IMR-90 (cell line): Measurements from ENCODE around the gene UGT1A1. TPM values are rescaled to one million over a fixed set of nuclear protein-coding genes. Genes with fewer than 3 reads are reported as not detected.

Source experiments
- ATAC-seq: fragments of 200-7000 bp; cut with Tn5 transposase; 2 replicates; pipeline ENCODE4 v1.9.1; 2020; ENCODE audit warnings: low read depth, mild to moderate bottlenecking, moderate library complexity
- BruUV-seq: library from RNA; stranded (reverse); fragments of 400-500 nt; replicated peaks from 2 replicates; lab custom pipeline; 2021; lab: Mats Ljungman, UMichigan
- CTCF ChIA-PET: fragments of 300-600 bp; formaldehyde crosslinking; extraction: SDS; loops from one replicate; lab custom pipeline; 2021; ENCODE audit warnings: antibody characterized with exemption; lab: Yijun Ruan, JAX
- POLR2A ChIA-PET: fragments of 300-600 bp; sonication (Branson Sonifier 250); formaldehyde crosslinking; loops from one replicate; lab custom pipeline; 2022; ENCODE audit warnings: antibody characterized with exemption; ENCODE audit not compliant: unreplicated experiment; lab: Charles Lee
- DNase-seq: peaks from one replicate; pipeline ENCODE4 v3.0.0; 2013
- H2AFZ ChIP-seq: replicated peaks from 2 replicates; pipeline ENCODE3; 2013; ENCODE audit warnings: low read length, mild to moderate bottlenecking; ENCODE audit not compliant: poor library complexity
- H2AK5ac ChIP-seq: 2 replicates; pipeline ENCODE4 v1.6.1; 2013; ENCODE audit warnings: low read depth, low read length, inconsistent platforms
- H2AK9ac ChIP-seq: replicated peaks from 2 replicates; pipeline ENCODE3; 2013; ENCODE audit warnings: mild to moderate bottlenecking, low read depth, low read length, moderate library complexity; ENCODE audit not compliant: poor library complexity
- H2BK120ac ChIP-seq: 2 replicates; pipeline ENCODE4 v1.6.1; 2013; ENCODE audit warnings: low read depth, low read length, inconsistent platforms
- H2BK15ac ChIP-seq: 3 replicates; pipeline ENCODE4 v1.6.1; 2013; ENCODE audit warnings: low read depth, low read length, inconsistent platforms
- H2BK20ac ChIP-seq: 2 replicates; pipeline ENCODE4 v1.6.1; 2013; ENCODE audit warnings: low read depth, mild to moderate bottlenecking, inconsistent platforms, low read length, moderate library complexity
- H2BK5ac ChIP-seq: 2 replicates; pipeline ENCODE4 v1.6.1; 2013; ENCODE audit warnings: mild to moderate bottlenecking, low read depth, low read length, inconsistent platforms; ENCODE audit not compliant: poor library complexity, severe bottlenecking
- H3K14ac ChIP-seq: replicated peaks from 2 replicates; pipeline ENCODE4 v1.6.1; 2013; ENCODE audit warnings: low read depth, low read length, inconsistent platforms
- H3K18ac ChIP-seq: 2 replicates; pipeline ENCODE4 v1.6.1; 2013; ENCODE audit warnings: low read depth, low read length, control low read depth
- H3K23ac ChIP-seq: 2 replicates; pipeline ENCODE4 v1.6.1; 2013; ENCODE audit warnings: low read depth, low read length, inconsistent platforms
- H3K27ac ChIP-seq: 2 replicates; pipeline ENCODE4 v1.5.1; 2013; ENCODE audit warnings: mild to moderate bottlenecking, control low read depth, low read length; ENCODE audit not compliant: insufficient read depth
- H3K27me3 ChIP-seq: 2 replicates; pipeline ENCODE4 v1.6.1; 2013; ENCODE audit warnings: low read length; ENCODE audit not compliant: control insufficient read depth, insufficient read depth
- H3K36me3 ChIP-seq: 2 replicates; pipeline ENCODE4 v1.6.1; 2013; ENCODE audit warnings: low read length, mixed read lengths; ENCODE audit not compliant: control insufficient read depth, insufficient read depth
- H3K4ac ChIP-seq: 2 replicates; pipeline ENCODE4 v1.6.1; 2013; ENCODE audit warnings: low read depth, low read length, inconsistent platforms
- H3K4me1 ChIP-seq: 2 replicates; pipeline ENCODE4 v1.6.1; 2013; ENCODE audit warnings: low read length, mixed read lengths; ENCODE audit not compliant: control insufficient read depth, insufficient read depth
- H3K4me2 ChIP-seq: 2 replicates; pipeline ENCODE4 v1.6.1; 2013; ENCODE audit warnings: low read depth, mild to moderate bottlenecking, control low read depth, low read length, moderate library complexity
- H3K4me3 ChIP-seq: 2 replicates; pipeline ENCODE4 v1.5.1; 2013; ENCODE audit warnings: low read depth, mild to moderate bottlenecking, control low read depth, low read length, moderate library complexity; ENCODE audit not compliant: insufficient read depth
- H3K56ac ChIP-seq: 2 replicates; pipeline ENCODE4 v1.6.1; 2013; ENCODE audit warnings: low read length, inconsistent platforms; ENCODE audit not compliant: insufficient read depth; ENCODE audit errors: extremely low read depth
- H3K79me1 ChIP-seq, 2 experiments: 2 replicates each; pipeline ENCODE4 v1.6.1; 2013; ENCODE audit warnings: low read length in 2 of 2, inconsistent platforms in 1 of 2, low read depth in 1 of 2
- H3K9ac ChIP-seq: 2 replicates; pipeline ENCODE4 v1.6.1; 2013; ENCODE audit warnings: low read depth, low read length, control low read depth
- H3K9me1 ChIP-seq: 2 replicates; pipeline ENCODE4 v1.6.1; 2013; ENCODE audit warnings: low read length, inconsistent platforms; ENCODE audit not compliant: insufficient read depth
- H3K9me3 ChIP-seq: 2 replicates; pipeline ENCODE4 v1.6.1; 2013; ENCODE audit warnings: low read length; ENCODE audit not compliant: control insufficient read depth, insufficient read depth
- H4K20me1 ChIP-seq: 2 replicates; pipeline ENCODE4 v1.6.1; 2013; ENCODE audit warnings: low read length, inconsistent platforms; ENCODE audit not compliant: insufficient read depth
- H4K5ac ChIP-seq: 2 replicates; pipeline ENCODE4 v1.6.1; 2013; ENCODE audit warnings: mild to moderate bottlenecking, low read depth, low read length, control low read depth
- H4K8ac ChIP-seq, 2 experiments: 2 replicates each; pipeline ENCODE4 v1.6.1; 2013; ENCODE audit warnings: low read depth in 2 of 2, low read length in 2 of 2, control low read depth in 1 of 2, inconsistent platforms in 1 of 2
- H4K91ac ChIP-seq: 2 replicates; pipeline ENCODE4 v1.6.1; 2013; ENCODE audit warnings: low read depth, low read length, inconsistent platforms; ENCODE audit not compliant: insufficient read depth
- CHD1 ChIP-seq: IDR thresholded peaks from 2 replicates; pipeline ENCODE4 v1.6.1; 2012; ENCODE audit warnings: low read depth, low read length, improper control_type of control experiment
- RCOR1 ChIP-seq: IDR thresholded peaks from 2 replicates; pipeline ENCODE4 v1.6.1; 2012; ENCODE audit warnings: mild to moderate bottlenecking, low read length, improper control_type of control experiment; ENCODE audit not compliant: insufficient replicate concordance
- WGBS, 2 experiments: methylation state at CpG; one replicate each; pipeline versions ENCODE4 v1.1.5 to v1.1.7; 2013; ENCODE audit warnings: missing lambda C conversion rate in 2 of 2; ENCODE audit not compliant: insufficient read length in 1 of 2; ENCODE audit errors: extremely low coverage in 2 of 2; 5-methylcytosine and 5-hydroxymethylcytosine counted together
- dilution Hi-C: fragments of 300-500 bp; cut with HindIII; formaldehyde crosslinking; loops from one replicate; pipeline ENCODE4 v1.14.3; 2018; ENCODE audit warnings: low sequenced_read_pairs; ENCODE audit not compliant: unreplicated experiment
- in situ Hi-C: fragments of 300-500 bp; cut with MboI; formaldehyde crosslinking; loops from 3 replicates; pipeline ENCODE4 v1.14.3; 2019; ENCODE audit warnings: low sequenced_read_pairs, inconsistent platforms, mixed read lengths
- intact Hi-C: fragments of 100-400 bp; cut with micrococcal nuclease; formaldehyde crosslinking; loops from 2 replicates; pipeline ENCODE4 v1.10.0; 2022
- polyA plus RNA-seq, 3 experiments: library from polyadenylated mRNA; depleted of rRNA; stranded (reverse); fragments of >200 nt; gene quantifications; 2 replicates each; pipeline ENCODE4 v1.2.3, GENCODE V29; 2012; ENCODE audit warnings: low replicate concordance in 1 of 3
- total RNA-seq: library from RNA; depleted of rRNA; stranded (reverse); fragments of >200 nt; gene quantifications from 2 replicates; pipeline ENCODE4 v1.2.3, GENCODE V29; 2012

UGT1A1 gene
- total and polyA plus RNA-seq, 2 of the 4 experiments (the other 2 are of a cell fraction), result not detected

DNA sequence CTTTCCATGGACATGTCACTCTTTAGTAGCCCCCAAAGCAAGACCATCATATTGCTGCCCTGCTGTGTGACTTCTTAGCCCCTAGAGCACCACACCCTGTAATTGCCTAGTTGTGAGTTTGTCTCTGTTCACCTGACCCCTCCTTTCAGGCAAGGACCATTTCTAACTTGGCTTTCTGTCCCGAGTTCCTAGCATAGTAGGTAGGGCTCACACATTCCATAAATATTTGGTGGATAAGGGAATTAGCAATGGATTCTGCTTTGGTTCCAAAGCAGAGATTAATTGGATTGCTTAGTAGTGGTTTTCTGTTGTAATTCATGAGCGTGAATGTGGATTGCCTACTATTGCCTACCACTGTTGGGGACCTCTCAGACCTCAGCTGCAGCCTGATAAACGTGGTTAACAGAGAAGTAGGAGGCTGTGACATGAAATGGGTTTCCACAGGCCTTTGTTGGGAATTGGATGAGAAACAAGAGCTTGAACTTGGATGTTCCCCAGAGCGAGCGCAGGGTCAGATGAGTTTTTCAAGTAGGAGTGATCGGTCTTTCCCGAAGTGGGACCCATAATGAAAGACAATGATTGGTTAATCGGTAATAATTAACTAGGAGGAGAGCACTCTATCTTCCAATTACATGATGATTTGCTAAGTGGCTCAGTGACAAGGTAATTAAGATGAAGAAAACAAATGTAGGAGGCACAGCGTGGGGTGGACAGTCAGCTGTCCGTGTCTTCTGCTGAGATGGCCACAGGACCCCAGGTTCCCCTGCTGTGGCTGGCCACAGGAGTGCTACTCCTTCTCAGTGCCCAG lies 13.4 kb upstream of the UGT1A1 start:
- ChIA-PET POLR2A (no interaction called here), CTCF (interaction anchor here (0.6 kb wide), 1 partner anchor 16 kb away, joined by 3 read pairs; no protein-coding TSS in a partner anchor)
- Histone ChIP-seq H3K36me3 (no peaks in the 10 kb centered on the region), H3K79me1 (no peaks in the 10 kb centered on the region), H2BK120ac (no peak overlapping the region), H3K56ac (no peak overlapping the region), H2AK5ac (no peak overlapping the region), H3K9me1 (no peaks in the 10 kb centered on the region), H3K18ac (no peak overlapping the region), H3K23ac (no peak overlapping the region), H3K4ac (no peak overlapping the region), H4K5ac (no peak overlapping the region), H3K14ac (no peak overlapping the region), H3K4me3 (no peak overlapping the region), H4K91ac (no peak overlapping the region), H2BK15ac (no peak overlapping the region; the same call in 2 of the 3 replicates), H3K27ac (no peak overlapping the region), H2AK9ac (no peak overlapping the region), H3K9me3 (peaks cover 4% of the 10 kb centered on the region; the same call in 1 of the 2 replicates), H4K20me1 (no peaks in the 10 kb centered on the region), H2BK20ac (no peak overlapping the region), H3K4me1 (no peaks in the 10 kb centered on the region), H3K27me3 (no peaks in the 10 kb centered on the region; the same call in 1 of the 2 replicates), H3K4me2 (no peak overlapping the region), H4K8ac (no peak overlapping the region), H2AFZ (no peak overlapping the region), H2BK5ac (no peak overlapping the region), H3K9ac (no peak overlapping the region)
- TF ChIP-seq CHD1, result no peak
- TF ChIP-seq RCOR1, result no peak
- DNase-seq (no peak), ATAC-seq (no peak)
- dilution Hi-C loops, result no loop called here
- in situ Hi-C loops, result no loop called here
- intact Hi-C loops, result no loop called here
- no TSS peak for BruUV-seq
- no CpG with 5 or more reads among the region's 10 CpGs for WGBS, 2 experiments
